Body of pancreas (tissue), 4 donors: ENCODE data around the gene TMEM151B.

Source experiments
- CTCF ChIP-seq, 7 experiments: fragments of 450-650 bp in 4 of 7; fragments of 200-600 bp in 3 of 7; sonication (generic) in 3 of 7; IDR thresholded peaks; one replicate each; pipeline ENCODE4 v1.5.1; 2016 to 2019; ENCODE audit warnings: antibody characterized with exemption in 7 of 7
- POLR2A ChIP-seq, 3 donors: fragments of 450-650 bp; IDR thresholded peaks; one replicate each; pipeline ENCODE4 v1.6.1; 2016; ENCODE audit warnings: antibody characterized with exemption in 3 of 3, mild to moderate bottlenecking in 2 of 3

DNA sequence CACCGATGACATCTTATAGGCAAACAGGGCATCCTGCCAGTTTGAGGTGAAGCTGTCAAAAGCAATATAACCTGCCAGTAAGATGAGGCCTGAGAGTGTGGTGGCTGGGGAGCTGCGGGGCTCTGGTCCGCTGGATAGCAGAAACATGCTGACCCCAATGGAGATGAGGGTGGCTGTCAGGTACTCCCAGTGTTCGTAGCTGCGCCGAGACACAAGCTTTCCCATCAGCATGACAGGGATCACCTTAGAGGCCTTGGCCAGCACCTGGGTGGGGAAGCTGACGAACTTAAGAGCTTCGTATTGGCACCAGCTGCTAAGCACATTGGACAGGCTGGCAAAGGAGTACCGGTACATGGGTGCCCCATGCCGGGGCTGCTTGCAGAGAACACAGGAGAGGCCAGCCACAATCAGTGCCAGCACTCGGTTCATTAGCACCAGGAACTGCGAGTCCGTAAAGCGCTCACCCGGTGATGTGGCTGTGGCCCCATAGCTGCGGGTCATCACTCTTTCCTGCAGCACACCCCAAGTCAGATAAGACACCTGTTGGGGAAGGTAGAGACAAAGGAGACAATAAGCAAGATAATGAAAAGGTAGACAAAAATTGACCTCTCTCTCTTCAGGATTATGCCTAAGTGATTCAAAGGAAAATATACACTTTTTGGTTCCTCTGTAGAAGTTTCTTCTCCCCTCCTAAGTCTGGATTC lies 15.0 kb upstream of the TMEM151B start:
- TF ChIP-seq CTCF (IDR thresholded peaks at IDR 0.05) (no peak), POLR2A (IDR thresholded peaks at IDR 0.05) (no peak)
